ENCODE measurements around the gene P3H3. TPM values are rescaled to one million over a fixed set of nuclear protein-coding genes. Genes with fewer than 3 reads are reported as not detected.

The P3H3 gene
- polyA plus RNA-seq, 1 donor (not counting 4 experiments of a cell fraction or from before 2014, with no cell fraction given): 3.9 TPM

DNA sequence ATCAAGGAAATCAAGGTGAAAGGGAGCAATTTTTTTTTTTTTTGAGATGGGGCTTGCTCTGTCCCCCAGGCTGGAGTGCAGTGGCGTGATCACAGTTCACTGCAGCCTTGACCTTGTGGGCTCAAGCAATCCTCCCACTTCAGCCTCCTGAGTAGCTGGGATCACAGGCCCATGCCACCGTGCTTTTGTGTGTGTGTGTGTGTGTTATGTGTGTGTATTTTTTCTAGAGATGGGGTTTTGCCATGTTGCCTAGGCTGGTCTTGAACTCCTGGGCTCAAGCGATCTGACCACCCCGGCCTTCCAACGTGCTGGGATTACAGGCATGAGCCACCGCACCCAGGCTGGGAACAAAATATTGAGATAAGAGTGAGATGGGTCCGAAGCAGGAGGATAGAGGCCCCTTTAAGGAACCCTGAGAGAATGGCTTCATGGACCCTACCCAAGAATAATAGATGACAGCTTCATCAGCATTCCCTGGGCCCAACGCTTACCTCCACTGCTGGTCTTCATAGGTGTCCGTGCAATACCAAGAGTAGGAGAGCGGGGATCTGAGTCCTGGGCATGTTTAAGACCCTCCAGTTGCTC is 21.9 kb downstream of the P3H3 start:
- Histone ChIP-seq H3K4me3 (ENCODE audit: control insufficient read depth in 2 of 3, extremely low read depth in 1 of 3, insufficient read depth in 2 of 3, low read depth in 1 of 3, low read length in 3 of 3) (peak overlapping the region in 2 of 3 experiments; percentile 95 to 99), H3K79me2 (ENCODE audit: control insufficient read depth, insufficient read depth, low read length) (peaks cover 34% of the 10 kb centered on the region), H3K27ac (ENCODE audit: control insufficient read depth, insufficient read depth, low read length) (peak overlapping the region; percentile 91), H4K20me1 (ENCODE audit: control insufficient read depth, extremely low read depth, insufficient read depth, low read length) (no peaks in the 10 kb centered on the region), H3K27me3 (ENCODE audit: control insufficient read depth, extremely low read depth, insufficient read depth, low read length) (no peaks in the 10 kb centered on the region), H2AFZ (ENCODE audit: control insufficient read depth, low read length) (no peak overlapping the region), H3K9me1 (ENCODE audit: control insufficient read depth, extremely low read depth, insufficient read depth, low read length) (no peaks in the 10 kb centered on the region), H3K36me3 (ENCODE audit: control insufficient read depth in 2 of 2, extremely low read depth in 1 of 2, insufficient read depth in 2 of 2, low read length in 2 of 2) (peaks cover 6 to 38% of the 10 kb centered on the region in 2 experiments), H3K4me2 (ENCODE audit: control insufficient read depth, extremely low read depth, insufficient read depth, low read depth, low read length) (peak overlapping the region; percentile 94), H3K9ac (ENCODE audit: control insufficient read depth, extremely low read depth, insufficient read depth, low read length) (peak overlapping the region; percentile 92), H3K9me3 (ENCODE audit: control insufficient read depth, low read depth, low read length) (no peaks in the 10 kb centered on the region), H3K4me1 (ENCODE audit: control insufficient read depth, extremely low read depth, insufficient read depth, low read length) (peaks cover 21% of the 10 kb centered on the region)
- DNase-seq (ENCODE audit: low read depth, low spot score) (no peak), FAIRE-seq (no peak)
- TF ChIP-seq CTCF (optimal IDR thresholded peaks at IDR 0.05 in 1 of 3, IDR thresholded peaks at IDR 0.05 in 1 of 3, conservative IDR thresholded peaks at IDR 0.05 in 1 of 3; ENCODE audit: extremely low read depth in 1 of 3, insufficient read depth in 2 of 3, low read length in 3 of 3): no peak
- dilution Hi-C loops (cut with MboI; ENCODE audit: extremely low pct_ligation_motif_present, low sequenced_read_pairs): no loop called here

GRCh38 chr12:6850796-6851152 is 22.6 kb downstream of the P3H3 start:
- DNase-seq (ENCODE audit: low read depth, low spot score) (no peak), FAIRE-seq (no peak)
- Histone ChIP-seq H3K9me3 (ENCODE audit: control insufficient read depth, low read depth, low read length) (no peaks in the 10 kb centered on the region), H3K4me2 (ENCODE audit: control insufficient read depth, extremely low read depth, insufficient read depth, low read depth, low read length) (peak overlapping the region; percentile 94), H3K27ac (ENCODE audit: control insufficient read depth, insufficient read depth, low read length) (peak overlapping the region; percentile 91), H4K20me1 (ENCODE audit: control insufficient read depth, extremely low read depth, insufficient read depth, low read length) (no peaks in the 10 kb centered on the region), H3K27me3 (ENCODE audit: control insufficient read depth, extremely low read depth, insufficient read depth, low read length) (no peaks in the 10 kb centered on the region), H3K9ac (ENCODE audit: control insufficient read depth, extremely low read depth, insufficient read depth, low read length) (peak overlapping the region; percentile 92), H3K4me3 (ENCODE audit: control insufficient read depth in 2 of 3, extremely low read depth in 1 of 3, insufficient read depth in 2 of 3, low read depth in 1 of 3, low read length in 3 of 3) (peak overlapping the region; percentile 72 to 99 (median 95)), H3K36me3 (ENCODE audit: control insufficient read depth in 2 of 2, extremely low read depth in 1 of 2, insufficient read depth in 2 of 2, low read length in 2 of 2) (peaks cover 11 to 41% of the 10 kb centered on the region in 2 experiments), H2AFZ (ENCODE audit: control insufficient read depth, low read length) (peak overlapping the region; percentile 73), H3K9me1 (ENCODE audit: control insufficient read depth, extremely low read depth, insufficient read depth, low read length) (no peaks in the 10 kb centered on the region), H3K4me1 (ENCODE audit: control insufficient read depth, extremely low read depth, insufficient read depth, low read length) (peaks cover 21% of the 10 kb centered on the region), H3K79me2 (ENCODE audit: control insufficient read depth, insufficient read depth, low read length) (peaks cover 40% of the 10 kb centered on the region)
- TF ChIP-seq CTCF (optimal IDR thresholded peaks at IDR 0.05 in 1 of 3, IDR thresholded peaks at IDR 0.05 in 1 of 3, conservative IDR thresholded peaks at IDR 0.05 in 1 of 3; ENCODE audit: extremely low read depth in 1 of 3, insufficient read depth in 2 of 3, low read length in 3 of 3) (no peak), EZH2 (IDR thresholded peaks at IDR 0.05; ENCODE audit: low read length) (no peak)
- dilution Hi-C loops (cut with MboI; ENCODE audit: extremely low pct_ligation_motif_present, low sequenced_read_pairs): no loop called here

All from keratinocyte (primary cell).